H9 (cell line): ENCODE measurements around the gene NHSL1. TPM values are rescaled to one million over a fixed set of nuclear protein-coding genes. Genes with fewer than 3 reads are reported as not detected.

ENCODE experiments used
- DNase-seq: peaks from one replicate; pipeline ENCODE4 v3.0.0-alpha.2; 2017
- H2AFZ ChIP-seq: one replicate; pipeline ENCODE4 v1.6.1; 2013; ENCODE audit warnings: mild to moderate bottlenecking, low read length, control low read depth, moderate library complexity
- H2AK5ac ChIP-seq: 2 replicates; pipeline ENCODE4 v1.6.1; 2013; ENCODE audit warnings: low read length, control low read depth, mixed read lengths; ENCODE audit not compliant: insufficient read length
- H2BK120ac ChIP-seq: one replicate; pipeline ENCODE4 v1.6.1; 2013; ENCODE audit warnings: low read depth, mild to moderate bottlenecking, low read length, control low read depth, inconsistent platforms; ENCODE audit not compliant: poor library complexity, severe bottlenecking
- H2BK12ac ChIP-seq: 2 replicates; pipeline ENCODE4 v1.6.1; 2013; ENCODE audit warnings: low read length, control low read depth, mixed read lengths, low read depth; ENCODE audit not compliant: insufficient read length
- H2BK15ac ChIP-seq: 2 replicates; pipeline ENCODE4 v1.6.1; 2013; ENCODE audit warnings: low read depth, low read length, control low read depth
- H2BK20ac ChIP-seq: one replicate; pipeline ENCODE4 v1.6.1; 2013; ENCODE audit warnings: low read depth, mild to moderate bottlenecking, low read length, control low read depth, inconsistent platforms; ENCODE audit not compliant: poor library complexity, severe bottlenecking
- H2BK5ac ChIP-seq: 2 replicates; pipeline ENCODE4 v1.6.1; 2013; ENCODE audit warnings: low read length, control low read depth, mixed read lengths; ENCODE audit not compliant: insufficient read length
- H3K14ac ChIP-seq: 2 replicates; pipeline ENCODE4 v1.6.1; 2013; ENCODE audit warnings: low read length, control low read depth; ENCODE audit not compliant: insufficient read depth
- H3K18ac ChIP-seq: 2 replicates; pipeline ENCODE4 v1.6.1; 2013; ENCODE audit warnings: low read depth, mild to moderate bottlenecking, mixed read lengths, low read length, control low read depth; ENCODE audit not compliant: insufficient read length
- H3K23ac ChIP-seq: 2 replicates; pipeline ENCODE4 v1.6.1; 2013; ENCODE audit warnings: low read length, control low read depth, mixed read lengths, low read depth; ENCODE audit not compliant: insufficient read length
- H3K23me2 ChIP-seq: 2 replicates; pipeline ENCODE4 v1.6.1; 2013; ENCODE audit warnings: low read depth, mild to moderate bottlenecking, mixed read lengths, low read length, control low read depth; ENCODE audit not compliant: insufficient read length, poor library complexity, severe bottlenecking
- H3K27ac ChIP-seq: 2 replicates; pipeline ENCODE4 v1.5.1; 2013; ENCODE audit warnings: low read length, control low read depth, mixed read lengths, low read depth; ENCODE audit not compliant: insufficient read length
- H3K27me3 ChIP-seq: 2 replicates; pipeline ENCODE4 v1.6.1; 2013; ENCODE audit warnings: low read length, control low read depth, inconsistent platforms; ENCODE audit not compliant: insufficient read depth
- H3K4ac ChIP-seq: 2 replicates; pipeline ENCODE4 v1.6.1; 2013; ENCODE audit warnings: low read depth, mild to moderate bottlenecking, control low read depth, inconsistent platforms, low read length, moderate library complexity
- H3K4me1 ChIP-seq: 2 replicates; pipeline ENCODE4 v1.6.1; 2013; ENCODE audit warnings: low read length, control low read depth, inconsistent platforms; ENCODE audit not compliant: insufficient read depth
- H3K4me2 ChIP-seq: 2 replicates; pipeline ENCODE4 v1.6.1; 2013; ENCODE audit warnings: low read length, control low read depth, mixed read lengths; ENCODE audit not compliant: insufficient read length, insufficient read depth
- H3K56ac ChIP-seq: 2 replicates; pipeline ENCODE4 v1.6.1; 2013; ENCODE audit warnings: low read depth, mild to moderate bottlenecking, mixed read lengths, low read length, control low read depth; ENCODE audit not compliant: insufficient read length
- H3K79me1 ChIP-seq: 2 replicates; pipeline ENCODE4 v1.6.1; 2013; ENCODE audit warnings: low read depth, mild to moderate bottlenecking, moderate library complexity, low read length, control low read depth, inconsistent platforms; ENCODE audit not compliant: insufficient read depth, poor library complexity, severe bottlenecking
- H3K79me2 ChIP-seq: 2 replicates; pipeline ENCODE4 v1.6.1; 2013; ENCODE audit warnings: low read length, control low read depth, inconsistent platforms; ENCODE audit not compliant: insufficient read depth
- H3K9ac ChIP-seq: 2 replicates; pipeline ENCODE4 v1.6.1; 2013; ENCODE audit warnings: low read length, control low read depth, mixed read lengths; ENCODE audit not compliant: insufficient read length; ENCODE audit errors: extremely low read depth
- H3K9me3 ChIP-seq: one replicate; pipeline ENCODE4 v1.6.1; 2013; ENCODE audit warnings: low read depth, low read length, inconsistent platforms; ENCODE audit not compliant: control insufficient read depth
- H3T11ph ChIP-seq: one replicate; pipeline ENCODE4 v1.6.1; 2013; ENCODE audit warnings: mild to moderate bottlenecking, low read length, control low read depth, inconsistent platforms
- H4K20me1 ChIP-seq: one replicate; pipeline ENCODE4 v1.6.1; 2013; ENCODE audit not compliant: control insufficient read depth, insufficient read length, insufficient read depth
- H4K5ac ChIP-seq: 2 replicates; pipeline ENCODE4 v1.6.1; 2013; ENCODE audit warnings: low read depth, mild to moderate bottlenecking, mixed read lengths, low read length, control low read depth; ENCODE audit not compliant: insufficient read length
- H4K8ac ChIP-seq: replicated peaks from 2 replicates; pipeline ENCODE4 v1.6.1; 2013; ENCODE audit warnings: low read length, control low read depth, mixed read lengths, low read depth; ENCODE audit not compliant: insufficient read length
- H4K91ac ChIP-seq: 2 replicates; pipeline ENCODE4 v1.6.1; 2013; ENCODE audit warnings: low read depth, mild to moderate bottlenecking, moderate library complexity, mixed read lengths, low read length, control low read depth; ENCODE audit not compliant: insufficient read length
- H3K27ac Mint-ChIP-seq, 3 experiments: 2 replicates in 2 of 3; 3 replicates in 1 of 3; pipeline ENCODE4 v1.8.0; 2020 to 2021; ENCODE audit warnings: mixed read lengths in 3 of 3, mild to moderate bottlenecking in 1 of 3, moderate library complexity in 1 of 3
- H3K27me3 Mint-ChIP-seq: 2 replicates; pipeline ENCODE4 v1.8.0; 2021; ENCODE audit warnings: low read depth, mild to moderate bottlenecking, moderate library complexity, mixed read lengths
- H3K36me3 Mint-ChIP-seq, 3 experiments: 2 replicates in 2 of 3; 3 replicates in 1 of 3; pipeline ENCODE4 v1.8.0; 2020 to 2021; ENCODE audit warnings: low read depth in 3 of 3, mixed read lengths in 3 of 3; ENCODE audit not compliant: insufficient read depth in 1 of 3
- H3K4me1 Mint-ChIP-seq, 2 experiments: 2 replicates each; pipeline ENCODE4 v1.8.0; 2020; ENCODE audit warnings: mixed read lengths in 2 of 2
- H3K4me3 Mint-ChIP-seq, 2 experiments: 2 replicates in 1 of 2; 3 replicates in 1 of 2; pipeline ENCODE4 v1.8.0; 2020 to 2021; ENCODE audit warnings: mild to moderate bottlenecking in 2 of 2, mixed read lengths in 2 of 2, moderate library complexity in 1 of 2
- H3K9me3 Mint-ChIP-seq, 2 experiments: 2 replicates in 1 of 2; 3 replicates in 1 of 2; pipeline ENCODE4 v1.8.0; 2020; ENCODE audit warnings: mild to moderate bottlenecking in 2 of 2, mixed read lengths in 2 of 2, moderate library complexity in 1 of 2
- whole genome bisulfite sequencing: extraction: QIAGEN DNeasy Blood & Tissue Kit; methylation state at CpG from one replicate; pipeline ENCODE4 v1.1.7; 2013; ENCODE audit warnings: missing lambda C conversion rate, low lambda C conversion rate, mixed read lengths; ENCODE audit not compliant: insufficient read length; ENCODE audit errors: extremely low coverage; 5-methylcytosine and 5-hydroxymethylcytosine counted together
- total RNA-seq: library from RNA; stranded (reverse); gene quantifications from 2 replicates; pipeline ENCODE4 v1.2.1, GENCODE V29; 2021
- TF ChIP-seq, protein P1 (sequence below): fragments of 200-600 bp; sonication (generic); conservative IDR thresholded peaks from 3 replicates; pipeline ENCODE4 v1.8.0; 2021; ENCODE audit warnings: antibody characterized with exemption, mild to moderate bottlenecking

Gene NHSL1
- total RNA-seq, 1 experiment from 2014 or later: 28.7 TPM

DNA sequence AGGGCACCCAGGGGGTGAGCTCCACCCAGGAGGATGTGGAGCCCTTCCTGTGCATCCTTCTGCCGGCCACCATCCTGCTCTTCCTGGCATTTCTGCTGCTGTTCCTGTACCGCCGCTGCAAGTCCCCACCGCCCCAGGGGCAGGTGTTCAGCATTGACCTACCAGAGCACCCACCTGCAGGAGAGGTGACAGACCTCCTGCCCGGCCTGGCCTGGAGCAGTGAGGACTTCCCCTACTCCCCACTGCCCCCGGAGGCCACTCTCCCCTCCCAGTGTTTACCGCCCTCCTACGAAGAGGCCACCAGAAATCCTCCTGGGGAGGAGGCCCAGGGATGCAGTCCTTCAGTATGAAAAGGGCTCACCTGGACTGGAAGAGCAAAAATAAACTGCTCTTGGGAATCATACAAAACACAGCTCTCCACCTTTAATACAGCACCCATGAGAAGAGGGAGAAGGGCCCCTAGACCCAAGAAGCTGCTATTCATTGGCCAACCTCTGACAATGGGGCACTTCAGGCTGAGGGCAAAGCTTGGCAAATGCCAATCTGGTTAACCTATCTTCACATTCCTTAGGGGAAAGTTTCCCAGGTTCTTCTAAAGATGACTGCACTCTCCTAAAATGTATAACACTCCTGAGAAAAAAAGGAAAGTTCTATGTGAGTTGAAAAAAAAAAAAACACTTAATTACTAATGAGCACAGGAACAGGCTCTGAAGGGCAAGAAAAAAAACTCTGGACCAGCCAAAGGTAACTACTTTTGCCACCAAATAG, 116.6 kb downstream of the NHSL1 start:
- Histone ChIP-seq H3K27me3 (no peaks in the 10 kb centered on the region), H3K23me2 (no peaks in the 10 kb centered on the region), H3K9me3 (no peaks in the 10 kb centered on the region), H3T11ph (no peak overlapping the region), H4K5ac (no peak overlapping the region), H3K14ac (no peak overlapping the region), H3K79me2 (no peaks in the 10 kb centered on the region), H2BK15ac (no peak overlapping the region), H3K9ac (no peak overlapping the region), H3K56ac (no peak overlapping the region), H2BK20ac (no peak overlapping the region), H3K4me1 (peaks cover 2% of the 10 kb centered on the region; the same call in 1 of the 2 replicates), H2BK12ac (no peak overlapping the region), H3K4ac (no peak overlapping the region), H4K20me1 (no peaks in the 10 kb centered on the region), H2BK5ac (no peak overlapping the region), H4K8ac (no peak overlapping the region), H2BK120ac (no peak overlapping the region), H2AFZ (no peak overlapping the region), H3K4me2 (no peak overlapping the region), H4K91ac (no peak overlapping the region), H3K18ac (no peak overlapping the region), H3K79me1 (no peaks in the 10 kb centered on the region), H3K23ac (no peak overlapping the region), H3K27ac (no peak overlapping the region), H2AK5ac (no peak overlapping the region)
- Mint-ChIP-seq H3K27ac (peak overlapping the region in 2 of 3 experiments; percentile 39 to 58; a peak in 4 of 7 replicates), H3K27me3 (no peaks in the 10 kb centered on the region), H3K9me3 (no peaks in the 10 kb centered on the region), H3K4me3 (peak overlapping the region in 1 of 2 experiments; percentile 10; a peak in 2 of 5 replicates), H3K4me1 (peaks cover 24 to 26% of the 10 kb centered on the region in 2 experiments), H3K36me3 (no peaks in the 10 kb centered on the region)
- DNase-seq: peak; percentile 71
- TF ChIP-seq, protein P1, sequence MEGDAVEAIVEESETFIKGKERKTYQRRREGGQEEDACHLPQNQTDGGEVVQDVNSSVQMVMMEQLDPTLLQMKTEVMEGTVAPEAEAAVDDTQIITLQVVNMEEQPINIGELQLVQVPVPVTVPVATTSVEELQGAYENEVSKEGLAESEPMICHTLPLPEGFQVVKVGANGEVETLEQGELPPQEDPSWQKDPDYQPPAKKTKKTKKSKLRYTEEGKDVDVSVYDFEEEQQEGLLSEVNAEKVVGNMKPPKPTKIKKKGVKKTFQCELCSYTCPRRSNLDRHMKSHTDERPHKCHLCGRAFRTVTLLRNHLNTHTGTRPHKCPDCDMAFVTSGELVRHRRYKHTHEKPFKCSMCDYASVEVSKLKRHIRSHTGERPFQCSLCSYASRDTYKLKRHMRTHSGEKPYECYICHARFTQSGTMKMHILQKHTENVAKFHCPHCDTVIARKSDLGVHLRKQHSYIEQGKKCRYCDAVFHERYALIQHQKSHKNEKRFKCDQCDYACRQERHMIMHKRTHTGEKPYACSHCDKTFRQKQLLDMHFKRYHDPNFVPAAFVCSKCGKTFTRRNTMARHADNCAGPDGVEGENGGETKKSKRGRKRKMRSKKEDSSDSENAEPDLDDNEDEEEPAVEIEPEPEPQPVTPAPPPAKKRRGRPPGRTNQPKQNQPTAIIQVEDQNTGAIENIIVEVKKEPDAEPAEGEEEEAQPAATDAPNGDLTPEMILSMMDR: peak; percentile 51
- no CpG with 5 or more reads among the region's 8 CpGs for WGBS
